ENCODE data around the gene NLGN2. TPM values are rescaled to one million over a fixed set of nuclear protein-coding genes. Genes with fewer than 3 reads are reported as not detected.

The NLGN2 gene
- total RNA-seq, 2 experiments from 2014 or later: 7.6 to 8.4 TPM

DNA sequence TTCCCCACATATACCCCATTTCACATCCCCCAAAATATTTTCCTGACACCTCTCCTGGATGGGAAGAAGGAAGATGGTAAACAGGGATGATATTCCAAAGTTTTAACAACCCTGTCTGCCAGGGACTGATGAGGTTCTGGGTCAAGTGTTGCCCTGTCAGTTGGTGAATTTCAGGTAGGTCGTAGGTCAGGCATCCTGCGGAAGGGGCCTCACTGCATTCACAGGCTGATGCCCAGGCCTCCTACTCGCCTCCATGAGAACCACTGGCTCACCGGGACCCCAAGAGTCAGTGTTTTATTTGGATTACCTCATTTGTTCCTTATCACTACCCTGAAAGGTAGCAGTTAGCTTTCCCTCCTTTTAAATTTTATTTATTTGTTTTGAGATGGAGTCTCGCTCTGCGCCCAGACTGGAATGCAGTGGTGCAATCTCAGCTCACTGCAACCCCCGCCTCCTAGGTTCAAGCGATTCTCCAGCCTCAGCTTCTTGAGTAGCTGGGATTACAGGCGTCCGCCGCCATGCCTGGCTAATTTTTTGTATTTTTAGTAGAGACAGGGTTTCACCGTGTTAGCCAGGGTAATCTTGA lies 61.3 kb downstream of the NLGN2 start:
- intact Hi-C loops (cut with DNase I, micrococcal nuclease): no loop called here
- Histone ChIP-seq H3K27ac (ENCODE audit: low read depth in 1 of 2, low read length in 2 of 2) (no peak overlapping the region), H3K36me3 (ENCODE audit: insufficient read depth, low read length) (peaks cover 18% of the 10 kb centered on the region), H3K9me3 (ENCODE audit: control insufficient read depth in 1 of 2, insufficient read depth in 1 of 2, low read length in 2 of 2) (no peaks in the 10 kb centered on the region), H3K4me3 (ENCODE audit: low read length) (no peak overlapping the region), H3K27me3 (ENCODE audit: control insufficient read depth in 1 of 2, insufficient read depth in 2 of 2, low read length in 2 of 2) (no peaks in the 10 kb centered on the region), H3K4me1 (ENCODE audit: insufficient read depth, low read length) (peaks cover 26% of the 10 kb centered on the region)
- CTCF ChIA-PET: no interaction called here
- no peak overlapping the region for H3K27ac Mint-ChIP-seq
- H3K9me3 Mint-ChIP-seq: no peaks in the 10 kb centered on the region
- no peak for DNase-seq
- no peaks in the 10 kb centered on the region for H3K27me3 Mint-ChIP-seq
- peaks cover 21% of the 10 kb centered on the region for H3K4me1 Mint-ChIP-seq (ENCODE audit: low read depth)
- TF ChIP-seq, protein P1, sequence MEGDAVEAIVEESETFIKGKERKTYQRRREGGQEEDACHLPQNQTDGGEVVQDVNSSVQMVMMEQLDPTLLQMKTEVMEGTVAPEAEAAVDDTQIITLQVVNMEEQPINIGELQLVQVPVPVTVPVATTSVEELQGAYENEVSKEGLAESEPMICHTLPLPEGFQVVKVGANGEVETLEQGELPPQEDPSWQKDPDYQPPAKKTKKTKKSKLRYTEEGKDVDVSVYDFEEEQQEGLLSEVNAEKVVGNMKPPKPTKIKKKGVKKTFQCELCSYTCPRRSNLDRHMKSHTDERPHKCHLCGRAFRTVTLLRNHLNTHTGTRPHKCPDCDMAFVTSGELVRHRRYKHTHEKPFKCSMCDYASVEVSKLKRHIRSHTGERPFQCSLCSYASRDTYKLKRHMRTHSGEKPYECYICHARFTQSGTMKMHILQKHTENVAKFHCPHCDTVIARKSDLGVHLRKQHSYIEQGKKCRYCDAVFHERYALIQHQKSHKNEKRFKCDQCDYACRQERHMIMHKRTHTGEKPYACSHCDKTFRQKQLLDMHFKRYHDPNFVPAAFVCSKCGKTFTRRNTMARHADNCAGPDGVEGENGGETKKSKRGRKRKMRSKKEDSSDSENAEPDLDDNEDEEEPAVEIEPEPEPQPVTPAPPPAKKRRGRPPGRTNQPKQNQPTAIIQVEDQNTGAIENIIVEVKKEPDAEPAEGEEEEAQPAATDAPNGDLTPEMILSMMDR (IDR thresholded peaks at IDR 0.05): no peak
- no peak overlapping the region for H3K4me3 Mint-ChIP-seq
- peaks cover 37% of the 10 kb centered on the region for H3K36me3 Mint-ChIP-seq (ENCODE audit: low read depth)
- no peak for ATAC-seq (ENCODE audit: poor library complexity)
- POLR2A ChIA-PET: interaction anchor here (1.3 kb wide), 1 partner anchor 10 kb away, joined by 3 read pairs; no protein-coding TSS in a partner anchor

Other genes with a start within 250 kb of the NLGN2 start
- under 1 TPM; 0.64 to 0.85 TPM for gene ASGR1, start 228.5 kb upstream of the NLGN2 start, total RNA-seq
- gene DLG4, start 188.0 kb upstream of the NLGN2 start, total RNA-seq: 10 to 100 TPM; 10.2 to 11.0 TPM
- gene ACADVL, start 187.9 kb upstream of the NLGN2 start, total RNA-seq: 100 to 1,000 TPM; 237 to 257 TPM
- gene DVL2, start 173.3 kb upstream of the NLGN2 start, total RNA-seq: 10 to 100 TPM; 40.9 to 41.3 TPM
- gene PHF23, start 168.4 kb upstream of the NLGN2 start, total RNA-seq: 1 to 10 TPM; 4.5 to 5.1 TPM
- 100 to 1,000 TPM; 182 to 195 TPM for gene GABARAP, start 165.4 kb upstream of the NLGN2 start, total RNA-seq
- 10 to 100 TPM; 79.3 to 80.7 TPM for gene CTDNEP1, start 156.1 kb upstream of the NLGN2 start, total RNA-seq
- gene ELP5, start 155.6 kb upstream of the NLGN2 start, total RNA-seq: 10 to 100 TPM; 20.1 to 21.3 TPM
- 1 to 10 TPM; 1.1 to 1.2 TPM for gene CLDN7, start 145.4 kb upstream of the NLGN2 start, total RNA-seq
- not detected for gene SLC2A4, start 126.1 kb upstream of the NLGN2 start, total RNA-seq
- under 1 TPM in 1 of 2 experiments, not detected in 1; 0.56 TPM for gene YBX2, start 113.2 kb upstream of the NLGN2 start, total RNA-seq
- 100 to 1,000 TPM; 471 to 480 TPM for gene EIF5A, start 100.2 kb upstream of the NLGN2 start, total RNA-seq
- 100 to 1,000 TPM; 122 to 140 TPM for gene GPS2, start 92.5 kb upstream of the NLGN2 start, total RNA-seq
- 10 to 100 TPM; 29.0 to 30.8 TPM for gene NEURL4, start 78.5 kb upstream of the NLGN2 start, total RNA-seq
- 100 to 1,000 TPM; 565 to 575 TPM for gene ACAP1, start 71.3 kb upstream of the NLGN2 start, total RNA-seq
- 1 to 10 TPM; 1.3 to 1.6 TPM for gene KCTD11, start 55.7 kb upstream of the NLGN2 start, total RNA-seq
- not detected for gene TMEM95, start 52.7 kb upstream of the NLGN2 start, total RNA-seq
- gene TNK1, start 26.8 kb upstream of the NLGN2 start, total RNA-seq: 10 to 100 TPM; 11.0 to 12.4 TPM
- 10 to 100 TPM; 66.3 to 70.3 TPM for gene PLSCR3, start 13.3 kb upstream of the NLGN2 start, total RNA-seq
- 10 to 100 TPM; 29.0 to 29.4 TPM for gene TMEM256, start 3.7 kb upstream of the NLGN2 start, total RNA-seq
- gene SPEM1, start 12.5 kb downstream of the NLGN2 start, total RNA-seq: not detected
- not detected for gene SPEM2, start 17.8 kb downstream of the NLGN2 start, total RNA-seq
- gene SPEM3, start 21.0 kb downstream of the NLGN2 start, total RNA-seq: not detected
- 1 to 10 TPM; 6.8 to 7.1 TPM for gene TMEM102, start 27.6 kb downstream of the NLGN2 start, total RNA-seq
- 1 to 10 TPM; 1.5 to 1.7 TPM for gene FGF11, start 31.7 kb downstream of the NLGN2 start, total RNA-seq
- gene CHRNB1, start 37.2 kb downstream of the NLGN2 start, total RNA-seq: 1 to 10 TPM; 1.6 to 2.2 TPM
- gene ZBTB4, start 71.8 kb downstream of the NLGN2 start, total RNA-seq: 10 to 100 TPM; 55.1 to 55.6 TPM
- under 1 TPM in 1 of 2 experiments, not detected in 1; 0.17 TPM for gene SLC35G6, start 73.6 kb downstream of the NLGN2 start, total RNA-seq
- gene POLR2A, start 76.5 kb downstream of the NLGN2 start, total RNA-seq: 100 to 1,000 TPM; 491 to 501 TPM
- 10 to 100 TPM; 17.0 to 19.1 TPM for gene TNFSF12, start 141.2 kb downstream of the NLGN2 start, total RNA-seq
- gene TNFSF13, start 150.9 kb downstream of the NLGN2 start, total RNA-seq: 1 to 10 TPM; 1.1 to 1.7 TPM
- 10 to 100 TPM; 27.7 to 28.9 TPM for gene SENP3, start 154.1 kb downstream of the NLGN2 start, total RNA-seq
- under 1 TPM; 0.33 to 0.95 TPM for gene CD68, start 171.8 kb downstream of the NLGN2 start, total RNA-seq
- 10 to 100 TPM; 12.0 to 12.9 TPM for gene MPDU1, start 176.0 kb downstream of the NLGN2 start, total RNA-seq
- gene SOX15, start 182.2 kb downstream of the NLGN2 start, total RNA-seq: under 1 TPM in 1 of 2 experiments, not detected in 1; 0.30 TPM
- 10 to 100 TPM; 20.6 to 22.5 TPM for gene FXR2, start 207.1 kb downstream of the NLGN2 start, total RNA-seq
- gene SAT2, start 220.0 kb downstream of the NLGN2 start, total RNA-seq: 10 to 100 TPM; 55.7 to 60.3 TPM
- not detected for gene SHBG, start 222.3 kb downstream of the NLGN2 start, total RNA-seq
- gene ATP1B2, start 243.1 kb downstream of the NLGN2 start, total RNA-seq: under 1 TPM; 0.17 to 0.69 TPM

All from CD4-positive, alpha-beta T cell (primary cell).